B cell (primary cell): ENCODE results near the gene LUC7L.

Experiments used
- EZH2 ChIP-seq: IDR thresholded peaks from 2 replicates; pipeline ENCODE4 v1.6.1; 2012; ENCODE audit warnings: borderline replicate concordance, low read depth, mild to moderate bottlenecking, moderate library complexity, low read length; ENCODE audit not compliant: insufficient read depth, poor library complexity, severe bottlenecking
- TF ChIP-seq, protein P1 (sequence below): fragments of 200-600 bp; IDR thresholded peaks from one replicate; pipeline ENCODE4 v1.8.0; 2022; ENCODE audit warnings: antibody characterized with exemption, mild to moderate bottlenecking

DNA sequence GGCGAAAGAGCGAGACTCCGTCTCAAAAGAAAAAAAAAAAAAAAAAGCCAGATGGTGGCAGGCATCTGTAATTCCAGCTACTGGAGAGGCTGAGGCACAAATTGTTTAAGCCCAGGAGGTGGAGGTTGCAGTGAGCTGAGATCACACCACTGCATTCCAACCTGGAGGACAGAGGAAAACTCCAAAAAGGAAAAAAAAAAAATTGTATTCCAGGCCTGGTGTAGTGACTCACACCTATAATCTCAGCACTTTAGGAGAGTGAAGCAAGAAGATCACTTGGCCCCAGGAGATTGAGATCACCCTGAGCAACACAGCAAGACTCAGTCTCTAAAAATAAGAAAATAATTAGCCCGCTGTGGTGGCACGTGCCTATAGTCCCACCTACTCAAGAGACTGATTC, 28.9 kb downstream of the LUC7L start:
- TF ChIP-seq, protein P1, sequence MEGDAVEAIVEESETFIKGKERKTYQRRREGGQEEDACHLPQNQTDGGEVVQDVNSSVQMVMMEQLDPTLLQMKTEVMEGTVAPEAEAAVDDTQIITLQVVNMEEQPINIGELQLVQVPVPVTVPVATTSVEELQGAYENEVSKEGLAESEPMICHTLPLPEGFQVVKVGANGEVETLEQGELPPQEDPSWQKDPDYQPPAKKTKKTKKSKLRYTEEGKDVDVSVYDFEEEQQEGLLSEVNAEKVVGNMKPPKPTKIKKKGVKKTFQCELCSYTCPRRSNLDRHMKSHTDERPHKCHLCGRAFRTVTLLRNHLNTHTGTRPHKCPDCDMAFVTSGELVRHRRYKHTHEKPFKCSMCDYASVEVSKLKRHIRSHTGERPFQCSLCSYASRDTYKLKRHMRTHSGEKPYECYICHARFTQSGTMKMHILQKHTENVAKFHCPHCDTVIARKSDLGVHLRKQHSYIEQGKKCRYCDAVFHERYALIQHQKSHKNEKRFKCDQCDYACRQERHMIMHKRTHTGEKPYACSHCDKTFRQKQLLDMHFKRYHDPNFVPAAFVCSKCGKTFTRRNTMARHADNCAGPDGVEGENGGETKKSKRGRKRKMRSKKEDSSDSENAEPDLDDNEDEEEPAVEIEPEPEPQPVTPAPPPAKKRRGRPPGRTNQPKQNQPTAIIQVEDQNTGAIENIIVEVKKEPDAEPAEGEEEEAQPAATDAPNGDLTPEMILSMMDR: no peak
- TF ChIP-seq EZH2: no peak
